Activated T-cell treated with anti-CD3 and anti-CD28 coated beads, Interleukin-2, amount 50 U/mL, for 4 hours (primary cell): ENCODE data around the gene ZNF92. TPM values are rescaled to one million over a fixed set of nuclear protein-coding genes. Genes with fewer than 3 reads are reported as not detected.
"Not testable (repeated sequence)": the region's sequence is repeated elsewhere in the genome, so short reads cannot be mapped to it uniquely, and the experiment has no call there.

ENCODE experiments used
- ATAC-seq, 2 donors: fragments of 200-7000 bp; cut with Tn5 transposase; one replicate each; pipeline ENCODE4 v1.10.0; 2021
- DNase-seq: peaks from one replicate; pipeline ENCODE4 v3.0.0-alpha.2; 2020
- H3K27me3 Mint-ChIP-seq: one replicate; pipeline ENCODE4 v1.8.0; 2021; ENCODE audit warnings: low read depth, mixed read lengths
- H3K36me3 Mint-ChIP-seq: one replicate; pipeline ENCODE4 v1.8.0; 2022; ENCODE audit warnings: mixed read lengths; ENCODE audit not compliant: insufficient read depth
- H3K4me1 Mint-ChIP-seq: one replicate; pipeline ENCODE4 v1.8.0; 2021; ENCODE audit warnings: low read depth, mixed read lengths
- H3K4me3 Mint-ChIP-seq: one replicate; pipeline ENCODE4 v1.8.0; 2021; ENCODE audit warnings: mild to moderate bottlenecking, moderate library complexity, mixed read lengths
- H3K9me3 Mint-ChIP-seq: one replicate; pipeline ENCODE4 v1.8.0; 2021; ENCODE audit warnings: mixed read lengths
- total RNA-seq, 3 donors: library from RNA; stranded (reverse); gene quantifications; one replicate each; pipeline ENCODE4 v1.2.1, GENCODE V29; 2021

Gene ZNF92
- total RNA-seq, 3 donors from 2014 or later, result 8.1 to 10.4 (median 8.9) TPM

DNA sequence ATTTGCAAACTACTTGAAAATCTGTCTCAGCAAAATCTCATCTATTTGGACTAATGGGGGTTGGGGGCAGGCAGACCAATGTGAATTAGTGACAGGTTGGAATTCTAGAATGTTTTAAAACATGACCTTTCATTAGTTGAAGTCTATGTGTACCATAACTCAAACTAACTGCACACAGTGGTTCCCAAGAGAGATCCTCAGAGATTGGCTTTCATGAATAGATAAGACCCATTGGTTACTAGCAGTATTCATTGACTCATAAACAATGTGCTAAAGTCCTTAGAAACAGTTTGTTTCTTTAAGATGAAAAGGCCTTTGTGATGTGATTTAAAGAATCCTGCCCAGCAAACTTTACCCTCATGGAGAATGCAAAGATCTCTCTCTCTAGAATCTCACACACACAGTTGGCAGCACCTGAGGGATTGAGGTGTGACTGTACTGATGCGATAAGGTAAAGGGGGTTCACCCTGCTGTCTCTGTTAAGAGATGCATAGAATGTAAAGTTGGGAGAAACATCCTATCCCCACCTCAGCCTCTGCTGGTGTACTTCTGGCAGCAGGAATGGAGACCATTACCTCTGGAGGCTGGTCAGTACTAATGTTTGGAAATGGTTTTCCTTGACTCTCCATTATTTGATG, 70.7 kb downstream of the ZNF92 start:
- H3K36me3 Mint-ChIP-seq, result no peaks in the 10 kb centered on the region
- H3K4me3 Mint-ChIP-seq, result no peak overlapping the region
- H3K4me1 Mint-ChIP-seq, result no peaks in the 10 kb centered on the region
- ATAC-seq (no peak), DNase-seq (no peak)
- peaks cover 6% of the 10 kb centered on the region for H3K9me3 Mint-ChIP-seq
- peaks cover 5% of the 10 kb centered on the region for H3K27me3 Mint-ChIP-seq

DNA sequence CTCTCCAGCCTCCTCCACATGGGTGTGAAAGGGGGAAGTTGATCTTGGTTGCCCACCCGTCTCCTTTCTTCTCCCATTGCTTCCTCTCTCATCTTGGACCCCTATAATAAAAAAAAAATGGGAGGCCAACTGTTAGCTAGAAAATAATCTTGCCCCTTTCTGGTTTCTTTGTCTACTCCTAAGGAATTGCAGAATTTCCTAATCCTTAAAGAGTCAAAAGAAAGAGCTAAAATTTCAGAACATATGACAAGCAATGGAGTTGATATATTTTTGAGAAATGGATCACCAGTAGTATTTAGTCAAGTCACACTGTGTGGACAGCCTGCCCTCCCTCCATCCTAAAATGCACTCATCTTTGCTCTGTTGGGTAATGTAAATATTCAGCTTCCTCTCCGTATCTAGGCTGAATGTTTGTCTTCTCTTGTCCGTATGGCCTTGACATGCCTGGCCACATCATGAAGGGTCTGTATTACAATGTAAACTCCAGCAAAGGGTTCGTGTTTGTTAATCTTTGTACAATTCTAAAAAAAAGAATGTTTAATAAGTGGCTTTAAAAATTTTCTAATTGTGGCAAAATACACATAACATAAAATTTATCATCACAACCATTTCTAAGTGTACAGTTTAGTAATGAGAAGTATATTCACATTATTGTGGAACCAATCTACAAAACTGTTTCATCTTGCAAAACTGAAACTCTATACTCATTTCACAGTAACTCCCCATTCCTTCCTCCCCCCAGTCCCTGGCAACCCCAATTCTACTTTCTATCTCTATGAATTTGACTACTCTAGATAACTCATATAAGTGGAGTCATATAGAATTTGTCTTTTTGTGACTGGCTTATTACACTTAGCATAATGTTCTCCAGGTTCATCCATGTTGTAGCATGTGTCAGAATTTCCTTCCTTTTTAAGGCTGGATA, 71.5 kb downstream of the ZNF92 start:
- Mint-ChIP-seq H3K4me1 (peaks cover 5% of the 10 kb centered on the region), H3K36me3 (no peaks in the 10 kb centered on the region), H3K27me3 (peaks cover 5% of the 10 kb centered on the region), H3K9me3 (peaks cover 6% of the 10 kb centered on the region), H3K4me3 (no peak overlapping the region)
- DNase-seq, result no peak
- ATAC-seq, result peak in 1 of 2 donors; percentile 43

DNA sequence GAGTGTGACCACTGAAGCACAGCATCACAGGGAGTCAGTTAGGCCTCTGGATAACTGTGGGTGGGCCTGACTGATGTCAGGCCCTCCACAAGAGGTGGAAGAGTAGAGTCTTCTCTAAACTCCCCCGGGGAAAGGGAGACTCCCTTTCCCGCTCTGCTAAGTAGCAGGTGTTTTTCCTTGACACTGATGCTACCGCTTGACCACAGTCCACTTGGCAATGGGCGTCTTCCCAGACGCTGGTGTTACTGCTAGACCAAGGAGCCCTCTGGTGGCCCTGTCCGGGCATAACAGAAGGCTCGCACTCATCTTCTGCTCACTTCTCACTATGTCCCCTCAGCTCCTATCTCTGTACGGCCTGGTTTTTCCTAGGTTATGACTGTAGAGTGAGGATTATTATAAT, 73.4 kb downstream of the ZNF92 start:
- H3K36me3 Mint-ChIP-seq, ATAC-seq, DNase-seq, H3K27me3 Mint-ChIP-seq, H3K4me3 Mint-ChIP-seq, H3K9me3 Mint-ChIP-seq, H3K4me1 Mint-ChIP-seq: not testable (repeated sequence)

DNA sequence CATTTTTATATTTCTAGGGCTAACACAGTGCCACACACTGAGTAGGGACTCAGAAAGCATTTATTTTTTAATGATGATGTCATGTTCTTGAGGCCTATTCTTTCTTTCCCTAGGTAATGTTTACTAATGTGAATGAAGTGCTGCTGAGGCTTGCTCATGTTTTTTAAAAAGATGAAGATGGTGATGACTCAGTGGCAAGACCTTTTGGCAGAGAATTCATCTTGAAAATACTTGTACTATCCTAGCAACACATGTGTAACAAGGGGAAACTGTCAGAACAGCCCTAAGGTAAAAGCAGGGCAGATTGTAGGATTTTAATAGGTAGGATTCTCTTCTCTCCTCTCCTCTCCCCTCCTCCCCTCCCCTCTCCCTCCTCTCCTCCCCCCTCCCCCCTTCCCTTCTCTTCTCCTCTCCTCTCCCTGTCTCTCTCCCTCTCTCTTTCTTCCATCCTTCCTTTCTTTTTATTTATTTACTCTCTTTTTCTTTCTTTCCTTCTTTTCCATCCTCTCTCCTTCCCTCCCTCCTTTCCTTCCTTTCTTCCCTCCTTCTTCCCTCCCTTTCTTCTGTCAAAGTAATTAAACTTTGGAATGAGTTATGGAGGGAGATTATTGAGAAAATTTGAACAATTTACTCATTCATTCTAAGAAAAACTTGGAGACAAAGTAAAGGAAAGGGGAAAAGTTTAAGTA, 75.3 kb downstream of the ZNF92 start:
- peaks cover 11% of the 10 kb centered on the region for H3K4me1 Mint-ChIP-seq
- H3K9me3 Mint-ChIP-seq, result peaks cover 6% of the 10 kb centered on the region
- ATAC-seq (peak in 1 of 2 donors; percentile 59), DNase-seq (no peak)
- H3K4me3 Mint-ChIP-seq, result no peak overlapping the region
- no peaks in the 10 kb centered on the region for H3K36me3 Mint-ChIP-seq
- H3K27me3 Mint-ChIP-seq, result peaks cover 5% of the 10 kb centered on the region

DNA sequence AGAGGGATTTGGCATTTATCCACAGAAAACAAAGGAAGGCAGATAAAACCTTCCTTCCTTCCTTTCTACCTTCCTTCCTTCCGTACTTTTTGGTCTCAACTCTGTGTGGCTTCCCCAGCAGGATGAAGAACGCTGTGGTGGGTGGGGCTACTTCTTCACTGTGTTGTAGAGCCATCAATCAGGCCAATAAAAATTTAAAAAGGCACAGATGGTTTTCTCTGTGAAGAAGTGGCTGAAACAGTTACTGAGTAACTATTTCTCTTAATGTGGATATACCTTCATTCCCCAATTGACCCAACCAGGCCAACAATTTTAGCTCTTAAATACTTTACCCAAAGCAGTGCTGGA, 75.8 kb downstream of the ZNF92 start:
- peaks cover 12% of the 10 kb centered on the region for H3K4me1 Mint-ChIP-seq
- ATAC-seq (no peak), DNase-seq (no peak)
- peaks cover 6% of the 10 kb centered on the region for H3K9me3 Mint-ChIP-seq
- no peak overlapping the region for H3K4me3 Mint-ChIP-seq
- H3K27me3 Mint-ChIP-seq, result peaks cover 8% of the 10 kb centered on the region
- H3K36me3 Mint-ChIP-seq, result no peaks in the 10 kb centered on the region
